Activated CD8-positive, alpha-beta memory T cell treated with anti-CD3 and anti-CD28 coated beads, Interleukin-2, amount 50 U/mL, for 1 hour (primary cell): ENCODE data around the gene PLD1.
"Not testable (repeated sequence)": the region's sequence is repeated elsewhere in the genome, so short reads cannot be mapped to it uniquely, and the experiment has no call there.

Experiments
- DNase-seq: peaks from one replicate; pipeline ENCODE4 v3.0.0-alpha.2; 2020; ENCODE audit errors: extremely low read depth

Gene PLD1

DNA sequence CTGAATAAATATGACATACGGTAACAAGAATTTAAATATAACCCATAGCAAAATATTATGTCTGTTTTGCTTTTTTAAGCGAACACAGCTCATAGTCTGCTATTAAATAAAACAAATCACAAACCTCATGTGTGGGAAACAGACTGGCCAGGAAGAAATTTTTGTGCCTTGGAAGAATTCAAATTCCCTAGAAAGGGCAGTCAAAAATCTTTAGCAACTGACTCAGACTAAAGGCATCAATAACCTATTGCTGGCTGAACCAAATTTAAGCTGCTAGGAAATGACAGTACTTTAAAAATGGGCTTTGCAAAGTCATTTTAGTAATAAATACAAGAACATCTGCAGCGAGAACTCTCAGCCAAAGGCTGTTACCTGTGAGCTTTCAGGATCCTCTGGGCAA, 151.4 kb downstream of the PLD1 start:
- no peak for DNase-seq

GRCh38 chr3:171654809-171655208, 155.5 kb downstream of the PLD1 start:
- no peak for DNase-seq

DNA sequence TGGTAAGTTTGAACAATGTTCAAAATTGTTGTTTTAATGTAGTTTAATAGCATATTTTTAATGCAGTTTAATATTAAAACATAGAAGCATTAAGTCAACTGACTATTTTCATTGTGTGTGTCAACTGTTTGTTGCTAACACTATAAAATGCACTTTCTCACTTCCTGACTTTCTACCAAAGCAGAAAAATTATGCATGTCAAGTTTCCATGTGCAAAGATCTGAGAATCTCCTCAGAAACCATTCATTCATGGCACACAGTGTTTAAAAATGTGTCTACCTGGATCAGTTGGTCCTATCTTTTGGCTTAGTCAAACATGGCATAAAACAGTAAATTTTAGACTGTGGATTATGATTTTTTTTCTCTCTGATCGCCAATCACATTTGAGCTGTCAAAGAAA, 156.0 kb downstream of the PLD1 start:
- DNase-seq = no peak

DNA sequence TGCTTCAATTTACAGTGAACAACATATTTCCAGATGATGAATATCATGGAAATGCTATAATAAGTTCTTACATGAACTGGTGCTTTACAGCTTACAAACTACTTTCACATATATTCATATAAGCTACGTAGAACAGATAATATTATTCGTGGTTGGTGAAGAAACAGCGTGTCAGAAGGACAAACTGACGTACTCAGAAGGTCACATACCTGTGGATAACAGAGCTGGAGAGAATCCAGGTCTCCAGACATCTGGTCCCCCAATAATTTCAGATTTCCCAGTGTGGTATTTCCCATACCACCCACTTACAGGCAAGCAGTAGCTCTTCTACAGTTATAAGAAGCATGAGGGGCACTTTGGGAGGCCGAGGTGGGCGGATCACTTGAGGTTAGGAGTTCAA, 156.6 kb downstream of the PLD1 start:
- DNase-seq = no peak

- DNase-seq = no peak
Measured at GRCh38 chr3:171652932-171653331, 157.4 kb downstream of the PLD1 start.

GRCh38 chr3:171649911-171650592, 160.2 kb downstream of the PLD1 start:
- no peak for DNase-seq

DNA sequence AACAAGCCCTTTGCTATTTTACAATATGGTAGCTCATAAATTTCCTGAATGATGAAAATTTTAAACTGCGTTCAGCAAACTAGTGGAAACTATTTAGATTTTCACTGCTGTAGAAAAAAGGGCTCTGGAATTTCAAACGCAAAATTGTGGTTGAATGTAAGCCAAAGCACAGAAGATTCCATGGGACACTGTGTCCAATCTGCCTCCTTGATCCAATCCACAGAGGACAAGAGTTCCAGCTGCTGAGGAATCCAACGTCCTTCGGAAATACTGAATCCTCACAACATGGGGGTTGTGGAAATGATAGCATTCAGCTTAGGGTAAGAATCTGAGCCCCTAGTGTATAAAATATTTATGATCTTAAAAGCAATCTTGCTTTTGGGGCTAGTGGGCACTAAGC, 161.0 kb downstream of the PLD1 start:
- DNase-seq = no peak

- DNase-seq = no peak
Measured at GRCh38 chr3:171648069-171648468, 162.2 kb downstream of the PLD1 start.

- DNase-seq = no peak
Measured at GRCh38 chr3:171646357-171647133, 163.7 kb downstream of the PLD1 start.

GRCh38 chr3:171644681-171645080, 165.6 kb downstream of the PLD1 start:
- no peak for DNase-seq

DNA sequence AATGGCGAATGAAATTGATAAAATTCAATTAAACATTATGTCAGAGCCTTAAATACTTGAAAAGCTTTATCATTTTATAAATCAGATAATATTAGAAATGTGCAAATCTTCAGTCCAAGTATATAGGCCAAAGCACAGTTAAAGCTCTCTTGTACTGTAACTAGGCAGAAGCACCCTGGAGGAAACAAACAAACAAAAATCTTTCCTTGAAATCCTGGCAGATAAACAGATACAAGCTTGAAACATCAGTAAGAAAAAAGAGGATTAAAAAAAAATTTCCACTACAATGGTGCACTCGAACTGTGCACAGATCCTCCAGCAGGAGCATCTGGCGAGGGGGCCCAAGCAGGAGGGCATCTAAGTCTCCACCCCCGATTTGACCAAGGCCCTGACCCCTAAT, 166.6 kb downstream of the PLD1 start:
- no peak for DNase-seq

DNA sequence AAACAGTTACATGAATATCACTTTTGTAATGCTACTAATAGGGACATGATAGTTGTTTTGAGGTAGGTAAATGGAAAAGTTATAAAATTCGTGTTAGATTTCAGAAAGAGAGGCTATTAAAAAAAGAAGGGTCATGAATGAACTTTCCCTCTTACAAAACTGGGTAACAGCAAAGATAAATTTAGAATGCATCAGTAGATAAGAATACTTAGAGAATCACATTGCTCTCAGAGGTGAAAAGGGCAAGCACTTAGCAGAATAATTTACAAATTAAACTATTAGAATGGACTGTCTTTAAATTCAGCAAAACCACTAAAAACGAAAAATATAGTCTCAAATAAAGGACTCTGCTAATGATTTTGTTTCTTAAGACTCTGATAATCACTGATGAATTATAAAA, 167.2 kb downstream of the PLD1 start:
- no peak for DNase-seq

DNA sequence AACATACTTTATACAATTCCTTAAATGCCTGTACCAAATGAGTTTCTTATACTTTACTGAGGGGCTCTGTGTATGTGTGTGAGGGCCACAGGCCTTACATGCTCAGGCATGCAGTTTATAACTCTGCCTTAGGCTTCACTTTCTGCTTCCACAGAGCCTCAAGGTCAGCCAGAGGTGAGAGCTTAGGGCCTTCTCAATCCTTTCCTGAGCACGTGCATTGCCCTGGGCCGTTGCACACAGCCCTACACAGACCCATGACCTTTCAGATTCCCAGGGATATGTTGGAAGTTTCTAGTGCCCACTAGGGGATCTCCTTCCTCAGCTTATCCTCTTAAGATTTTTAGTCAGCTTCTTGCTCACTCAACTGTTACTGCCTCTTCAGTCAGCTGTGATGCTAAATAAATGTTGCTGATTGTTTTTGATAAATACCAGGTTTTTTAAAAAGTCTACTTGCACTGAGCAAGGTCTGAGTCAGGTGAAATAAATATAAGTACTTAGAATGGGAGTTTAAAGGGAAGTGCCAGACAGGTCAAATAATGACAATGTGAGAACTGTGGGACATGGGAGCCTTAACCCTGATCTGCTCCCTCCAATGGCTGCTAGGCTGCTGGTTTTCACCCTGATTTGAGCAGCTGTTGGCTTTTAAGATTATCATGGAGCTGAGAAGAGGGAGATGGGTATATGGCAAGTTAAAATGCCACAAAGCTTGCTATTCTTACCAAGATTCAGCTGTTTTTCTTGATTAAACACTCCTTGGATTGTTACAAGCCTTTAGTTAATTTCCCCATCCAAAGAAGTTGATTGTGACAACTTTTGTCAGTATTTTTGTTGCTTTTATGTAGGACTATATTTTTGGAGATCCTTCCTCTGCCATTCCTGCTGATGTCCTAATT, 169.5 kb downstream of the PLD1 start:
- DNase-seq = no peak

GRCh38 chr3:171636666-171637065, 173.6 kb downstream of the PLD1 start:
- no peak for DNase-seq

- no peak for DNase-seq
Measured at GRCh38 chr3:171632766-171633165, 177.5 kb downstream of the PLD1 start.

GRCh38 chr3:171626799-171627198, 183.5 kb downstream of the PLD1 start:
- not testable (repeated sequence) for DNase-seq

DNA sequence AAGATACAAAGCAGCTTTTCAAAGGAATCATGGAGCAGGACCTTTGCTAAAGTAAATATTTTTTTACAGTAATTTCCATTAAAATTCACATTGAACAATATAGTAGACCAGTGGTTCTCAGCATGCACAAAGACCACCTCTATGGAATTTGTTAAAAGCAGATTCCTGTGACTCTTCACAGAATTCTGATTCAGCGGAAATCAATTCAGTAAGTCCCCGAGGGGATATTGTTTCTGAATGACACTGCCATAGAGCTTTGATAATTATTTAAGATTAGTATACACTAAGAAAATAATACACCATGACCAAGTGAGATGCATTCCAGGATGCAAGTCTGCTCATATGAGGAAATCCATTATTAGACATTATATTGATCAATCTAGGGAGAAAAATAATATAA, 188.2 kb downstream of the PLD1 start:
- no peak for DNase-seq

DNA sequence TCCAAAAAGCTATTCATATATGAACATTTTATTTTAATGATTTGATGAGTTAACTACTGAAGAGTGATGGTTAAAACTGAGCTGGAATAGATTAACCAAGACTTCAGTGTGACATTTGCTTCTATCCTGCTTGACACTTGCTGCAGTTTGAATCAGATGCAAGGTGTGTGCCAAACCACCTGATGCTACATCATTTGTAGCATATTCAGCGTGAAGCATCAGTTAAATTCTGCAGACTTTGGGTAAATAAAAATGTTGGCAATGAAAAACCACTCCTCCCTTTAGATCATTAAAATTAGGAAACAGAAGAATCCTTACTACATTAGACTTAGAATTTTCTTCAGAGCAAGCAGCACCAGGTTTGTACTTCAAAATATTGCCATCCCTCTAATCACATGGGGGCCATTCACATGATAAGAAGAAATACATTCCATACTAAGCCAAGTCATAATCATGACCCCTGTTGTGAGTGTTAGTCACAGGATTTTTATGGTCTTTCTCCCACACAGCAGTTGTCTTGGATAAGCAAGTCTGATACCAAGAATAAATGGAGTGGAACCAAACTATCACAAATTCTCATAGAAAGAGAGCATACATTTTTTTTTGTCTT, 189.4 kb downstream of the PLD1 start:
- no peak for DNase-seq

GRCh38 chr3:171616798-171617197, 193.5 kb downstream of the PLD1 start:
- no peak for DNase-seq

- no peak for DNase-seq
Measured at GRCh38 chr3:171615686-171616085, 194.6 kb downstream of the PLD1 start.

GRCh38 chr3:171615281-171615680, 195.0 kb downstream of the PLD1 start:
- no peak for DNase-seq

GRCh38 chr3:171614318-171614921, 195.9 kb downstream of the PLD1 start:
- no peak for DNase-seq
